HL-60 (cell line): ENCODE results near the gene DLK2.

Source experiments
- CTCF ChIP-seq: IDR thresholded peaks from one replicate; pipeline ENCODE4 v1.5.1; 2011; ENCODE audit warnings: low read length, control low read depth, inconsistent platforms; ENCODE audit not compliant: insufficient read depth
- GABPA ChIP-seq: IDR thresholded peaks from 2 replicates; pipeline ENCODE4 v1.6.1; 2012; ENCODE audit warnings: low read depth
- REST ChIP-seq: IDR thresholded peaks from 2 replicates; pipeline ENCODE4 v1.6.1; 2012; ENCODE audit warnings: low read depth; ENCODE audit not compliant: insufficient replicate concordance

- TF ChIP-seq GABPA = no peak
- TF ChIP-seq CTCF = no peak
- TF ChIP-seq REST = no peak
Observed at GRCh38 chr6:43481075-43481474, 25.7 kb upstream of the DLK2 start.
